Measurements from ENCODE around the gene CKAP5. TPM values are rescaled to one million over a fixed set of nuclear protein-coding genes. Genes with fewer than 3 reads are reported as not detected.
A peak's percentile ranks its signal among the peaks of the same experiment; 100 is the strongest.

The CKAP5 gene
- total RNA-seq, 1 donor from 2014 or later, result 97.0 TPM

DNA sequence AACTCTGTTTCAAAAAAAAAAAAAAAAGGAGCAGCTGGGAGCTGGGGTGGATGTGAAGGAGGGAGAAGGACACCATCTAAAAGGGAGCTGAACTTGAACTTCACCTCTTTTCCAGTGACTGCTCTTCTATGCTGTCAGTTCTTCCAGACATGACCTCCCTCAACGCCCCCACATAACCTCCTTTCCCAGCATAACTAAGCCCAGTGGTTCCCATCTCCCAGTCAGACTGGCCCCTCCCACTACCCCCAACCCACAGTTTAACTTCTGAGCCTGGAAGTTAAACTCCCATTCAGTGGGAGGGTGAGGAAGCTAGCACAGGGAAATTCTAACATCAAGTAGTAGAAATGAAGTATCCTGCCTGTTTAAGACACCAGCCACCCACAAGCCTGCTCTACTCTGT lies 147.5 kb downstream of the CKAP5 start:
- peak; percentile 46 for DNase-seq (ENCODE audit: low read depth)

GRCh38 chr11:46697723-46698122 lies 148.4 kb downstream of the CKAP5 start:
- no peak for DNase-seq (ENCODE audit: low read depth)

DNA sequence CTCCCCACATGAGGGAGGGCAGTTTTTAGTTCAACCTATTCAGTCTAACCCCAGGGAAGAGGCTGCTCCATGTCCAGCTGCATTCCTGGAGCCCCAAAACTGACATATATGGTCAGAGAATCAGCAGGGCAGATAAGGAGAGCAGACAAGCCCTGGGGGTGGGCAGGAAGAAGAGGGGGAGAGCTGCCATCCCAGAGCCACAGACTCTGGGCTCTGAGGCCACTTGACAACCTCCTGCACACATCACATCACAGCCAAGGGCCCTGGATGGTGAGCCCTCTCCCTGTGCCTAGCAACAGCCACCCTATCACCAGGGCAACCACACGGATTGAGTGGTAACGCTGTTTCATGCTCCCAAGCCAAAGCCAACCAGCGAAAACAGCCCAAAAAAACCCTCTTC lies 148.8 kb downstream of the CKAP5 start:
- DNase-seq (ENCODE audit: low read depth), result no peak

GRCh38 chr11:46696212-46696558 lies 149.9 kb downstream of the CKAP5 start:
- DNase-seq (ENCODE audit: low read depth), result no peak

DNA sequence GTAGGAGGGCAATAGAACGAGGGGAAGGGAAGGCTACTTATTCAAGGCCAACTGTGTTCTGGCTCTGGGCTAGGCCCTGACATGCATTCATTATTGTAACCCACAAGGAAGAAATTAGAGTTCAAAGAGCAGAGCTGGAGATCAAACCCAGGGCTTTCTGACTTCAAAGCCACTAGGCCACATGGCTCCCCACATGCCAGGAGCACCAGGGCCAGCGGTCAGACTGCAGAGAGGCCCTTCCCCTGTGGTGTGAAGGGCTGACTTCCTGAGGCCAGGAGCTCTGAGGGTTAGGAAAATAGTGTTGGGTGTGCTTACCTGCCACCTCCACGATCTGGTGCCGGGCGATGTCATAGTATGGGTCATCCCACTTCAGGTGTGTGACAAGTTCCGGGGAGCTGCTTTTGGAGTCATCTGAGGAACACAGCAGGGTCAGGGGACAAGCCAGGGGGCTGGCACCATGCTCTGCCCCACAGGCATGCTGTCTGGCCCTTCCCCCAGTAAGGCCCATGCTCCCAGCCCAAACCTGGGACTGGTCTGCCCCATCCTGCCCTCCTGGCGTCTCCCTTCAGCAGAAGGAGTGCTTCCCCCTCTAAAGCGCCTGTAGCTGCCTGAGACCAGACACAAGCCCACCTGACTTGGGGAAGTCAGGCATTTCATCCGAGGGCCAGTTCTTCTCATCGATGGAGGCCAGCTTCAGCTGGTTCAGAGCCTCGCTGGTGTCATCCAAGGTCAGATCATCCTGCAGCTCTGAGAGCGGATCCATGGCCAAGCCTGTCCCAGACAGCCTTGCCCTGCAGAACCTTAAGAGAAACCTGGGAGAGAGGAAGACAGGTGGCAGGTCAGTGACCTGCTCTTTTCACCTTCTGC lies 150.5 kb downstream of the CKAP5 start:
- no peak for DNase-seq (ENCODE audit: low read depth)

- DNase-seq (ENCODE audit: low read depth), result no peak
These were observed 151.5 kb downstream of the CKAP5 start for GRCh38 chr11:46694607-46695006.

DNA sequence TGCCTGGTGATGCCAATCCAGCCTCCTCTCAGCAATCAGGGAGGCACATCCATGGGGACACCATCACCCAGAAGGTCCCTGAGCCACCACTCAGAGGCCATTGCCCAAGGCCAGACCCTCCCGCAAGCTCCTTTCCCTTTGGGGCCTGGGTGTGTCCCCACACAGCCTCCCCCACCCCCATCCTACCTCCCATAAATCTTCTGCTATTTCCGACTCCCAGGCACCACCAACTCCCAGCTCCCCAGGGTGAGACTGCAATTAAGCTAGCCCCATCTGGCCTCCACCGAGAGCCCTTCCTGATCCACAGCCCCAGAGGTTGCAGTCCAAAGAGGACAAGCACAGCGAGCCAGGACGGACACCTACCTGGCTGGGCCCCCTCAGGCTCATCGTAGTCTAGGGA lies 152.0 kb downstream of the CKAP5 start:
- DNase-seq (ENCODE audit: low read depth), result no peak

GRCh38 chr11:46693597-46694012 lies 152.5 kb downstream of the CKAP5 start:
- DNase-seq (ENCODE audit: low read depth), result peak; percentile 84

Other genes starting within 250 kb of the CKAP5 start
- 4.3 and 6.8 TPM in 2 replicates for gene HARBI1, start 229.1 kb downstream of the CKAP5 start, total RNA-seq
- gene ATG13, start 228.7 kb downstream of the CKAP5 start, total RNA-seq, result 78.5 and 80.2 TPM in 2 replicates
- gene ARHGAP1, start 145.7 kb downstream of the CKAP5 start, total RNA-seq, result 19.4 and 42.6 TPM in 2 replicates
- 4.3 and 7.8 TPM in 2 replicates for gene ZNF408, start 145.2 kb downstream of the CKAP5 start, total RNA-seq
- gene F2, start 127.1 kb downstream of the CKAP5 start, total RNA-seq, result 1.1 TPM in 1 of 2 replicates, not detected in the other
- gene LRP4, start 72.3 kb upstream of the CKAP5 start, total RNA-seq, result 4.0 and 17.7 TPM in 2 replicates
- 23.3 and 34.3 TPM in 2 replicates for gene CSTPP1, start 90.5 kb upstream of the CKAP5 start, total RNA-seq